NK-92 (cell line): ENCODE results near the gene DPM1.

Experiments used
- DNase-seq: peaks from one replicate; lab custom pipeline; 2025; ENCODE audit not compliant: unreplicated experiment; lab: John Stamatoyannopoulos, UW

DPM1 gene

GRCh38 chr20:50957798-50958614 is at the start of gene DPM1:
TSS of gene DPM1 (minus strand) at chr20:50958532. CDS start at chr20:50958523, 9 bp downstream.
- DNase-seq: peak; percentile 38

GRCh38 chr20:51005214-51005613 is 46.9 kb upstream of the DPM1 start:
- DNase-seq: no peak

GRCh38 chr20:51004781-51005180 is 46.4 kb upstream of the DPM1 start:
- no peak for DNase-seq

- DNase-seq: no peak
These were observed 46.0 kb upstream of the DPM1 start for GRCh38 chr20:51004305-51004727.

GRCh38 chr20:51003753-51004152 is 45.4 kb upstream of the DPM1 start:
- no peak for DNase-seq

GRCh38 chr20:51002633-51003032 is 44.3 kb upstream of the DPM1 start:
- no peak for DNase-seq

GRCh38 chr20:51001430-51002265 is 43.3 kb upstream of the DPM1 start:
- no peak for DNase-seq

GRCh38 chr20:50999355-50999754 is 41.0 kb upstream of the DPM1 start:
- no peak for DNase-seq

GRCh38 chr20:50996901-50997865 is 38.9 kb upstream of the DPM1 start:
- DNase-seq: no peak

- DNase-seq: no peak
These were observed 37.2 kb upstream of the DPM1 start for GRCh38 chr20:50995506-50995905.

- DNase-seq: no peak
These were observed 35.5 kb upstream of the DPM1 start for GRCh38 chr20:50993876-50994275.

GRCh38 chr20:50992733-50993457 is 34.6 kb upstream of the DPM1 start:
- no peak for DNase-seq

GRCh38 chr20:50992336-50992732 is 34.0 kb upstream of the DPM1 start:
- DNase-seq: no peak

- DNase-seq: no peak
These were observed 32.7 kb upstream of the DPM1 start for GRCh38 chr20:50991076-50991475.

GRCh38 chr20:50987493-50988210 is 29.3 kb upstream of the DPM1 start:
- DNase-seq: no peak

GRCh38 chr20:50983321-50983720 is 25.0 kb upstream of the DPM1 start:
- DNase-seq: no peak

GRCh38 chr20:50982363-50982762 is 24.0 kb upstream of the DPM1 start:
- no peak for DNase-seq

- no peak for DNase-seq
These were observed 23.3 kb upstream of the DPM1 start for GRCh38 chr20:50981714-50982048.

GRCh38 chr20:50980851-50981713 is 22.8 kb upstream of the DPM1 start:
- no peak for DNase-seq
